ENCODE results near the gene KCNJ1.

KCNJ1 gene

GRCh38 chr11:128840137-128840536 lies 27.0 kb downstream of the KCNJ1 start:
- no peaks in the 10 kb centered on the region for H3K9me3 ChIP-seq (ENCODE audit: control insufficient read depth in 5 of 5, low read length in 5 of 5)

GRCh38 chr11:128839081-128839480 lies 28.0 kb downstream of the KCNJ1 start:
- H3K27me3 ChIP-seq (ENCODE audit: control insufficient read depth in 5 of 5, insufficient read depth in 4 of 5, low read length in 5 of 5): peaks cover 0 to 4% (median 0%) of the 10 kb centered on the region in 5 donors
- H3K27ac ChIP-seq (ENCODE audit: low read depth, low read length): no peak overlapping the region
- H3K4me1 ChIP-seq (ENCODE audit: control insufficient read depth in 5 of 5, insufficient read depth in 5 of 5, low read length in 5 of 5): peaks cover 0 to 24% (median 7%) of the 10 kb centered on the region in 5 donors
- H3K9me3 ChIP-seq (ENCODE audit: control insufficient read depth in 5 of 5, low read length in 5 of 5): no peaks in the 10 kb centered on the region
- H3K9ac ChIP-seq (ENCODE audit: low read length in 5 of 5): no peak overlapping the region
- H3K4me3 ChIP-seq (ENCODE audit: low read depth in 1 of 5, low read length in 5 of 5): no peak overlapping the region
- H3K36me3 ChIP-seq (ENCODE audit: control insufficient read depth in 5 of 5, insufficient read depth in 5 of 5, low read length in 5 of 5): no peaks in the 10 kb centered on the region

More at GRCh38 chr11:128840137-128840536, 27.0 kb downstream of the KCNJ1 start:
- Histone ChIP-seq H3K9ac (ENCODE audit: low read length in 5 of 5) (no peak overlapping the region), H3K4me1 (ENCODE audit: control insufficient read depth in 5 of 5, insufficient read depth in 5 of 5, low read length in 5 of 5) (peaks cover 0 to 22% (median 7%) of the 10 kb centered on the region in 5 donors), H3K27me3 (ENCODE audit: control insufficient read depth in 5 of 5, insufficient read depth in 4 of 5, low read length in 5 of 5) (peaks cover 0 to 4% (median 0%) of the 10 kb centered on the region in 5 donors), H3K27ac (ENCODE audit: low read depth, low read length) (no peak overlapping the region), H3K4me3 (ENCODE audit: low read depth in 1 of 5, low read length in 5 of 5) (no peak overlapping the region), H3K36me3 (ENCODE audit: control insufficient read depth in 5 of 5, insufficient read depth in 5 of 5, low read length in 5 of 5) (no peaks in the 10 kb centered on the region)

GRCh38 chr11:128837627-128838026 lies 29.5 kb downstream of the KCNJ1 start:
- no peaks in the 10 kb centered on the region for H3K9me3 ChIP-seq (ENCODE audit: control insufficient read depth in 5 of 5, low read length in 5 of 5)
- no peak overlapping the region for H3K4me3 ChIP-seq (ENCODE audit: low read depth in 1 of 5, low read length in 5 of 5)
- no peaks in the 10 kb centered on the region for H3K36me3 ChIP-seq (ENCODE audit: control insufficient read depth in 5 of 5, insufficient read depth in 5 of 5, low read length in 5 of 5)
- H3K4me1 ChIP-seq (ENCODE audit: control insufficient read depth in 5 of 5, insufficient read depth in 5 of 5, low read length in 5 of 5): peaks cover 0 to 24% (median 7%) of the 10 kb centered on the region in 5 donors
- peaks cover 0 to 4% (median 0%) of the 10 kb centered on the region in 5 donors for H3K27me3 ChIP-seq (ENCODE audit: control insufficient read depth in 5 of 5, insufficient read depth in 4 of 5, low read length in 5 of 5)
- H3K9ac ChIP-seq (ENCODE audit: low read length in 5 of 5): no peak overlapping the region
- H3K27ac ChIP-seq (ENCODE audit: low read depth, low read length): no peak overlapping the region

- Histone ChIP-seq H3K9me3 (ENCODE audit: control insufficient read depth in 5 of 5, low read length in 5 of 5) (no peaks in the 10 kb centered on the region), H3K4me1 (ENCODE audit: control insufficient read depth in 5 of 5, insufficient read depth in 5 of 5, low read length in 5 of 5) (peaks cover 0 to 28% (median 9%) of the 10 kb centered on the region in 5 donors), H3K27ac (ENCODE audit: low read depth, low read length) (no peak overlapping the region), H3K36me3 (ENCODE audit: control insufficient read depth in 5 of 5, insufficient read depth in 5 of 5, low read length in 5 of 5) (no peaks in the 10 kb centered on the region), H3K4me3 (ENCODE audit: low read depth in 1 of 5, low read length in 5 of 5) (no peak overlapping the region), H3K27me3 (ENCODE audit: control insufficient read depth in 5 of 5, insufficient read depth in 4 of 5, low read length in 5 of 5) (peaks cover 0 to 4% (median 0%) of the 10 kb centered on the region in 5 donors), H3K9ac (ENCODE audit: low read length in 5 of 5) (no peak overlapping the region)
Measured at GRCh38 chr11:128835741-128836430, 31.2 kb downstream of the KCNJ1 start.

GRCh38 chr11:128834157-128834556 lies 32.9 kb downstream of the KCNJ1 start:
- Histone ChIP-seq H3K27ac (ENCODE audit: low read depth, low read length) (no peak overlapping the region), H3K36me3 (ENCODE audit: control insufficient read depth in 5 of 5, insufficient read depth in 5 of 5, low read length in 5 of 5) (no peaks in the 10 kb centered on the region), H3K27me3 (ENCODE audit: control insufficient read depth in 5 of 5, insufficient read depth in 4 of 5, low read length in 5 of 5) (peaks cover 0 to 4% (median 0%) of the 10 kb centered on the region in 5 donors), H3K4me3 (ENCODE audit: low read depth in 1 of 5, low read length in 5 of 5) (no peak overlapping the region), H3K9me3 (ENCODE audit: control insufficient read depth in 5 of 5, low read length in 5 of 5) (no peaks in the 10 kb centered on the region), H3K4me1 (ENCODE audit: control insufficient read depth in 5 of 5, insufficient read depth in 5 of 5, low read length in 5 of 5) (peaks cover 0 to 39% (median 13%) of the 10 kb centered on the region in 5 donors), H3K9ac (ENCODE audit: low read length in 5 of 5) (no peak overlapping the region)

DNA sequence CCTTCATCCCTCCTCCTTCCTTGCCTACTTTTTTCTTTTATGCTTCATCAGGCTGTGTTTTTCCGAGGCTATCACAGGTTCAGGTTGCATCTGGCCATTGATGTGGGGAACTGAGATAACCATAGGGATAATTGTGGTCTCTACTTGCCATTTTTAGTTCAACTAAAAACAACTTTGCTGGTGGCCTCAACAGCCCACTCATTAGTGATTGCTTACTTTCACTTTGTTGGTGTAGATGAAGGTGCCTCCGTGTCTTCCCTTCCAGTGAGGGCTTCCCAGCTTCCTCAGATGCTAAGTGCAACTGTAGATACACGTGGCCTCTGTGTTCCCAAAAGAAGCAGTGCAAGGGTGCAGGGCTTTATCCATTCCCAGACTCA lies 35.0 kb downstream of the KCNJ1 start:
- H3K27ac ChIP-seq (ENCODE audit: low read depth, low read length): no peak overlapping the region

DNA sequence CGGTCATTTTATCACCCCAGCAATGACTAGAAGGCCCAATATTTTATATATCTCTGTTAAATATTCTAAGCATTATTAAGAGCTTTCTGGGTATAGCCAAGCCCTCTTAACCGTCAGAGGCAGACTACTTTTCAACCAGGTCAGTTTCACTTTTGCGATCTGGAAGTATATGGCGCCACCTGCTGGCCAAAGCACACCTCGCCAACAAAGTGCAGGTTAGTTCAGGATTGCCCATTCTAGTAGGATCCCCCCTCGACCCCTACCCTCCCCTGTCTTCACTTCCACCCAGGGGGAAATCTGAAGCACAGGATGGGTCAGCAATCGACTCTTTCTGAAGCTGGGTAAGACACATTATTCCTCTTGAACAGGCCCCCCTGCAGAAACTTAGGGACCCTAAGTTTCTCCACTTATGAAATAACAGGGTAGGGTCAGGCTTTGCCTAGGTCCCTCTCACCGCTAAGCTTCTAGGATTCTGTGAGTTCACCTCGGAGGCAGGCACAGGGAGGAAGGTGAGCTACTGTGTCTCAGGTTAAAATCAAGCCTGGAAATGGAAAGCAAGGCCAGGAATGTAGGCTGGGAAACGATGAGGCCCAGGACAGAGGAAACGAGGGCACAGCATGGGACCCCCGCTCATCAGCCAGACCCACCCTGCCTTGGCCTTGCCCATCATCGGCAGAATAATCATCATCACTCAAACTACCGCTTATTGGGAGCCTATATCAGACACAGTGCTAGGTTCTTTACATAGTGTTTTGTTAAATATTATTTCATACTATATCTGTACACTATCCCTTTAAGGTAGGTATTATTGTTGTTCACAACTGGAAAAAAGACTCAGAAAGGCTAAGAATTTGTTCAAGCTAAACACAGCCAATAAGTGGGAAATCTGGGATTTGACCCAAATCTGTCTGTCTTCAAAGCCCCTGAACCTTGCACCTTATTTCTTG lies 35.6 kb downstream of the KCNJ1 start:
- H3K4me1 ChIP-seq (ENCODE audit: control insufficient read depth in 5 of 5, insufficient read depth in 5 of 5, low read length in 5 of 5): peaks cover 5 to 34% (median 22%) of the 10 kb centered on the region in 5 donors
- H3K9me3 ChIP-seq (ENCODE audit: control insufficient read depth in 5 of 5, low read length in 5 of 5): no peaks in the 10 kb centered on the region
- H3K27me3 ChIP-seq (ENCODE audit: control insufficient read depth in 5 of 5, insufficient read depth in 4 of 5, low read length in 5 of 5): peaks cover 0 to 3% (median 0%) of the 10 kb centered on the region in 5 donors
- peak overlapping the region in 2 of 5 donors; percentile 4 to 56 for H3K9ac ChIP-seq (ENCODE audit: low read length in 5 of 5)
- peak overlapping the region in 2 of 5 donors; percentile 12 to 23 for H3K4me3 ChIP-seq (ENCODE audit: low read depth in 1 of 5, low read length in 5 of 5)
- no peak overlapping the region for H3K27ac ChIP-seq (ENCODE audit: low read depth, low read length)
- no peaks in the 10 kb centered on the region for H3K36me3 ChIP-seq (ENCODE audit: control insufficient read depth in 5 of 5, insufficient read depth in 5 of 5, low read length in 5 of 5)

More for the DNA sequence above, 35.0 kb downstream of the KCNJ1 start:
- Histone ChIP-seq H3K4me3 (ENCODE audit: low read depth in 1 of 5, low read length in 5 of 5) (no peak overlapping the region), H3K9ac (ENCODE audit: low read length in 5 of 5) (no peak overlapping the region), H3K4me1 (ENCODE audit: control insufficient read depth in 5 of 5, insufficient read depth in 5 of 5, low read length in 5 of 5) (peaks cover 3 to 37% (median 20%) of the 10 kb centered on the region in 5 donors), H3K36me3 (ENCODE audit: control insufficient read depth in 5 of 5, insufficient read depth in 5 of 5, low read length in 5 of 5) (no peaks in the 10 kb centered on the region), H3K9me3 (ENCODE audit: control insufficient read depth in 5 of 5, low read length in 5 of 5) (no peaks in the 10 kb centered on the region), H3K27me3 (ENCODE audit: control insufficient read depth in 5 of 5, insufficient read depth in 4 of 5, low read length in 5 of 5) (peaks cover 0 to 3% (median 0%) of the 10 kb centered on the region in 5 donors)

- peaks cover 0 to 3% (median 0%) of the 10 kb centered on the region in 5 donors for H3K27me3 ChIP-seq (ENCODE audit: control insufficient read depth in 5 of 5, insufficient read depth in 4 of 5, low read length in 5 of 5)
- H3K4me1 ChIP-seq (ENCODE audit: control insufficient read depth in 5 of 5, insufficient read depth in 5 of 5, low read length in 5 of 5): peaks cover 5 to 32% (median 24%) of the 10 kb centered on the region in 5 donors
- no peaks in the 10 kb centered on the region for H3K36me3 ChIP-seq (ENCODE audit: control insufficient read depth in 5 of 5, insufficient read depth in 5 of 5, low read length in 5 of 5)
- no peaks in the 10 kb centered on the region for H3K9me3 ChIP-seq (ENCODE audit: control insufficient read depth in 5 of 5, low read length in 5 of 5)
- no peak overlapping the region for H3K27ac ChIP-seq (ENCODE audit: low read depth, low read length)
- peak overlapping the region in 2 of 5 donors; percentile 12 to 23 for H3K4me3 ChIP-seq (ENCODE audit: low read depth in 1 of 5, low read length in 5 of 5)
- H3K9ac ChIP-seq (ENCODE audit: low read length in 5 of 5): peak overlapping the region in 2 of 5 donors; percentile 4 to 56
Measured at GRCh38 chr11:128830290-128831173, 36.6 kb downstream of the KCNJ1 start.

GRCh38 chr11:128828350-128828749 lies 38.7 kb downstream of the KCNJ1 start:
- Histone ChIP-seq H3K36me3 (ENCODE audit: control insufficient read depth in 5 of 5, insufficient read depth in 5 of 5, low read length in 5 of 5) (peaks cover 0 to 2% (median 0%) of the 10 kb centered on the region in 5 donors), H3K27me3 (ENCODE audit: control insufficient read depth in 5 of 5, insufficient read depth in 4 of 5, low read length in 5 of 5) (no peaks in the 10 kb centered on the region), H3K27ac (ENCODE audit: low read depth, low read length) (peak overlapping the region; percentile 66), H3K9ac (ENCODE audit: low read length in 5 of 5) (no peak overlapping the region), H3K4me3 (ENCODE audit: low read depth in 1 of 5, low read length in 5 of 5) (no peak overlapping the region), H3K9me3 (ENCODE audit: control insufficient read depth in 5 of 5, low read length in 5 of 5) (no peaks in the 10 kb centered on the region), H3K4me1 (ENCODE audit: control insufficient read depth in 5 of 5, insufficient read depth in 5 of 5, low read length in 5 of 5) (peaks cover 5 to 30% (median 26%) of the 10 kb centered on the region in 5 donors)

Data from subcutaneous abdominal adipose tissue (tissue), 5 donors.